ENCODE data around the gene LRRFIP2. TPM values are rescaled to one million over a fixed set of nuclear protein-coding genes. Genes with fewer than 3 reads are reported as not detected.

Gene LRRFIP2
- total and polyA plus RNA-seq, 5 donors = 88.9 to 168 (median 161) TPM

DNA sequence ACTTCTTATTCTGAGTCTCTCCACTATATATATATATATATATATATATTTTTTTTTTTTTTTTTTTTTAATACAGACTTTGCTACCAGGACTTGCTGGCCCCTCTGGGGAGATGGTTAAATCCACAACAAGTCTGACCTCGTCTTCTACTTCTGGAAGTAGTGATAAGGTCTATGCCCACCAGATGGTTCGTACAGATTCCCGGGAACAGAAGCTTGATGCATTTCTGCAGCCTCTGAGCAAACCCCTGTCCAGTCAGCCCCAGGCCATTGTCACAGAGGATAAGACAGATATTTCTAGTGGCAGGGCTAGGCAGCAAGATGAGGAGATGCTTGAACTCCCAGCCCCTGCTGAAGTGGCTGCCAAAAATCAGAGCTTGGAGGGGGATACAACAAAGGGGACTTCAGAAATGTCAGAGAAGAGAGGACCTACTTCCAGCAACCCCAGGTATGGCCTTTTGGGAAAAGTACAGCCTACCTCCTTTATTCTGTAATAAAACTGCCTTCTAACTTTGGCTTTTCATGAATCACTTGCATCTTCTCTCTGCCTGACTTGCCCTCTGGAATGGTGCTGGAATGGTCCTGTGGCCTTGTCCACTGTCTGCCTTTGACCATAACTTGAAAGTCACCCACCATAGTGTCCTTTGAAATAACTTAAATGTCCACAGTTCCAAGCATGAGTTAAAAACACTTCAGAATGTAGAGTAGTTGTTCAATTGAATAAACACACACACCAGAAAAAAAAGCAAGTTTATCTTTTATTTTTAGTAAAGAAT, 148.6 kb downstream of the LRRFIP2 start:
- no peak for ATAC-seq
- Histone ChIP-seq H3K4me3 (ENCODE audit: low read length) (no peak overlapping the region), H3K4me1 (ENCODE audit: control insufficient read depth, insufficient read depth, low read length) (no peaks in the 10 kb centered on the region), H3K27ac (ENCODE audit: low read length) (peak overlapping the region; percentile 30), H3K27me3 (ENCODE audit: control insufficient read depth, insufficient read depth) (no peaks in the 10 kb centered on the region), H3K9me3 (ENCODE audit: control insufficient read depth, low read length) (no peaks in the 10 kb centered on the region)
- intact Hi-C loops (cut with DNase I) = loop anchor here in 3 of 4 donors (10.0 kb wide), 1 partner anchor 189 kb away; no protein-coding TSS in a partner anchor
- WGBS = 75% methylated on average over 3 of the region's 3 CpGs
- DNase-seq = no peak

DNA sequence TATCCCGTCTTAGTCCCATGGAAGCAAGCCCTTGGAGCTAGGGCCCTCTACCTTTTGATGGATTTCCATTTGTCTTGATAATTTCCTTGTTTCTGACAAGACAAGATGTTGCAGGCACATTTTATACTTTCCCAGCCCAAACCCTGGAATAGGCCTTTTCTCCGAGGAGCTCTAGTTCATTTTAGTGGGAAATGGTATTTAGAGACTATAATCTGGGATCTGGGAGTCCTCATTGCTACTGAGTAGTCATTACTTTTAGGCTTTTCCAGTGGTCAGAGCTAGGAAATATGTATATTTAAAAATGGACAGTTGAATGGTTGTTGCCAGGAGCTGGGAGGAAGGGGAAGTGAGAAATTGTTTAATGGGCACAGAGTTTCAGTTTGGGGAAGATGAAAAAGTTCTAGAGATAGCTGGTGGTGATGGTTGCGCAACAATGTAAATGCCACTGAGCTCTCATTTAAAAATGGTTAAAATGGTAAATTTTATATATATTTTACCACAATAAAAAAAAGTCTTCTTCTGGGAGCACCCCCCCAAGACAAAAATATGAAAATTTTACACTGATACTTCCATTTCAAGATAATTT, 149.5 kb downstream of the LRRFIP2 start:
- no peaks in the 10 kb centered on the region for H3K4me1 ChIP-seq (ENCODE audit: control insufficient read depth, insufficient read depth, low read length)
- H3K27me3 ChIP-seq (ENCODE audit: control insufficient read depth, insufficient read depth) = no peaks in the 10 kb centered on the region
- no peaks in the 10 kb centered on the region for H3K9me3 ChIP-seq (ENCODE audit: control insufficient read depth, low read length)
- no peak overlapping the region for H3K27ac ChIP-seq (ENCODE audit: low read length)
- DNase-seq (no peak), ATAC-seq (no peak)
- H3K4me3 ChIP-seq (ENCODE audit: low read length) = no peak overlapping the region
- 97% methylated on average over 3 of the region's 3 CpGs for WGBS
- intact Hi-C loops (cut with DNase I) = loop anchor here (5.0 to 10.0 kb wide), 2 partner anchors 187 to 190 kb away; no protein-coding TSS in a partner anchor

DNA sequence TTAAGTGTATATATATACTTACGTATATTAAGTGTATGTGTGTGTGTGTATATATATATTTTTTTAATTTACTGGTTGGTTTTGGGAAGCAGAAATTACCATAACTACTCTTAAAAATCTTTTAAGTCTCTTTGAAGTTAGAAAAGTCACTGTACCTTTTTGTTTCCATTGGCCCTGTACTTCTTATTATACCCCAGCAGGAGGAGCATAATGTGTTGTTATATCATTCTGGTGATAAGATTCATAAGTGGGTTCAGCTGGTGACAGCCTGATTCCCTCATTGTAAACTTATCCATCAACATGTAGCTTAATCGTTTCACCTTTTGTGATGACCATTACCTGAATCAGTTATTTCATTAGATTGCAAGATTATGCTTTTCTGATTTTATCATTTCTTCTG, 150.3 kb downstream of the LRRFIP2 start:
- 80% methylated on average over 2 of the region's 2 CpGs for WGBS
- intact Hi-C loops (cut with DNase I) = loop anchor here (5.0 to 10.0 kb wide), 2 partner anchors 188 to 191 kb away; no protein-coding TSS in a partner anchor

DNA sequence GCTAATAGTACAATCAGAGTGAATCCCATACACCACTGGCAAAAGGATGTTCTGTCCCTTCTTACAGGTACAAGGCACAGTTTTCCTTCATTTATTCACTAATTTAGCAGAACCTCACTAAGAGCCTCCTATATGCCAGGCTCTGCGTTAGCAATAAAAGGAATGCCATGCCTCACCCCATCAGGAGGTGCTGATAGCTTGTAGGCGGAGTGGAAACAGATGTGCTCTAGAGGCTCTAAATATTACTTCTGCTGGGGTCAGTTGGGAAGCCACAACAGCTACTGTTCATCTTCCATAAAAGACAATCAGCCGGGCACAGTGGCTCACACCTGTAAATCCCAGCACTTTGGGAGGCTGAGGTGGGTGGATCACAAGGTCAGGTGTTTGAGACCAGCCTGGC, 156.7 kb downstream of the LRRFIP2 start:
- Histone ChIP-seq H3K4me3 (ENCODE audit: low read length) (no peak overlapping the region), H3K4me1 (ENCODE audit: control insufficient read depth, insufficient read depth, low read length) (peaks cover 2% of the 10 kb centered on the region), H3K27ac (ENCODE audit: low read length) (peak overlapping the region; percentile 41), H3K9me3 (ENCODE audit: control insufficient read depth, low read length) (no peaks in the 10 kb centered on the region), H3K27me3 (ENCODE audit: control insufficient read depth, insufficient read depth) (no peaks in the 10 kb centered on the region)
- WGBS = 71% methylated on average over 3 of the region's 3 CpGs
- ATAC-seq = no peak
- no peak for DNase-seq
- intact Hi-C loops (cut with DNase I) = no loop called here

More for the DNA sequence above, 150.3 kb downstream of the LRRFIP2 start:
- Histone ChIP-seq H3K27ac (ENCODE audit: low read length) (no peak overlapping the region), H3K9me3 (ENCODE audit: control insufficient read depth, low read length) (no peaks in the 10 kb centered on the region), H3K4me3 (ENCODE audit: low read length) (no peak overlapping the region), H3K27me3 (ENCODE audit: control insufficient read depth, insufficient read depth) (no peaks in the 10 kb centered on the region), H3K4me1 (ENCODE audit: control insufficient read depth, insufficient read depth, low read length) (no peaks in the 10 kb centered on the region)
- no peak for DNase-seq
- ATAC-seq = no peak

DNA sequence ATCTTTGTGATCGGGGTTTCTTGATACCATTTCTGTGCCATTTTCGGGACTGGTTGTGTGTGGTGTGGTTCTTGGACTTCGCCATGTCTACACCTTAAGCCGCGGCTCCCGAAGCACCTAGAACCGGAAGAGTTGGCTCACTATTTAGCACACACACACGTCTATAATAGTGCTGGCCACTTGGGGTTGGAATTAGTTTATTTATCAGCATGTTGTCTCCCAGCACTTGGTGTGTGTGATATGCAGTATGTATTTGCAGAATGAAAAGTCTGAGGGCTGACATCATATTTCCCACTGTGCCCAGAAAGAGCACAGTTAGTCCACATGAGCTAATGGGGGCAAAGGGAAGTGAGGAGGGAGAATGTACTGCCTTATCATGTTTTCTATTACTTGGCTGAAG, 157.5 kb downstream of the LRRFIP2 start:
- DNase-seq = no peak
- Histone ChIP-seq H3K4me3 (ENCODE audit: low read length) (no peak overlapping the region), H3K4me1 (ENCODE audit: control insufficient read depth, insufficient read depth, low read length) (peaks cover 2% of the 10 kb centered on the region), H3K27ac (ENCODE audit: low read length) (peak overlapping the region; percentile 41), H3K9me3 (ENCODE audit: control insufficient read depth, low read length) (no peaks in the 10 kb centered on the region), H3K27me3 (ENCODE audit: control insufficient read depth, insufficient read depth) (no peaks in the 10 kb centered on the region)
- intact Hi-C loops (cut with DNase I) = no loop called here
- 69% methylated on average over 8 of the region's 8 CpGs for WGBS
- ATAC-seq = peak; percentile 47 to 72

DNA sequence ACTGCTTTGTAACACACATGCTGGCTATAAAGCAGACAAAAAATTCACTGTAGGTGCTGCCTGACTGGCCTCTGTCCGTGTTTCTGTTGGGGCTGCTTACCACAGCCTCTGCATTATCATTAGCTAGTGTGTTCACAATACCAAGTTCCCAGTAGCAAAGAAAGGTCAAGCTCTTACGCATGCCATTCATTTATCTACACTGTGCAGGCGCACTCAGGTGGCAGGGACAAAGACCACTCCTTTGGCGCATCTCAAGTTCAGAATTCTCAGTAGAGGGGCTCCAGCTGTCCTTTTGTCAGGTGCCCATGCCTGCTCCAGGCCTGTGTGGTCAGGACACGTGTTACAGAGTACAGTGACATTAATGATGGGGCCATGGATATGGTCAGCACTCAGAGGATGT, 158.7 kb downstream of the LRRFIP2 start:
- Histone ChIP-seq H3K27me3 (ENCODE audit: control insufficient read depth, insufficient read depth) (no peaks in the 10 kb centered on the region), H3K9me3 (ENCODE audit: control insufficient read depth, low read length) (no peaks in the 10 kb centered on the region), H3K27ac (ENCODE audit: low read length) (peak overlapping the region; percentile 70), H3K4me1 (ENCODE audit: control insufficient read depth, insufficient read depth, low read length) (peaks cover 2% of the 10 kb centered on the region), H3K4me3 (ENCODE audit: low read length) (no peak overlapping the region)
- DNase-seq = no peak
- 67% methylated on average over 5 of the region's 5 CpGs for WGBS
- peak; percentile 71 to 75 for ATAC-seq
- intact Hi-C loops (cut with DNase I) = no loop called here

DNA sequence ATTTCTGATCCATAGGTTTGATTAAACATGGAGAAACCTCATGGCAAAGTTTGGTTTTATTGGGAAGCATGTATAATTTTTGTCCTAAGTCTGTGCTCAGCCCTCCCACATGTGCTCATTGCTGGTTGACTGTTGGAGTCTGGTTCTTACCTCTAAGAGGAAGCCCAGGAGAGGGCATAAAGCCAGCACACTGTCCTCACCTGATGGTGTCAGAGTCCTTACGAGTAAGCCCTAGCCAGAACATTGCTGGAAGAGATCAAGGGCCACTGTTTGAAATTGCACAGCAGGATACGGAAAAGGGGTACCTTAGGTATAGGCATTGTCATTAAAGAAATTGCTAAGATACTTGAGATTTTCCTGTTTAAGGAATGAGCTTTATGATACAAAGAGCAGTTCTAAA, 159.8 kb downstream of the LRRFIP2 start:
- intact Hi-C loops (cut with DNase I) = no loop called here
- Histone ChIP-seq H3K4me1 (ENCODE audit: control insufficient read depth, insufficient read depth, low read length) (peaks cover 2% of the 10 kb centered on the region), H3K9me3 (ENCODE audit: control insufficient read depth, low read length) (no peaks in the 10 kb centered on the region), H3K27me3 (ENCODE audit: control insufficient read depth, insufficient read depth) (no peaks in the 10 kb centered on the region), H3K27ac (ENCODE audit: low read length) (no peak overlapping the region), H3K4me3 (ENCODE audit: low read length) (no peak overlapping the region)
- WGBS = 64% methylated on average over 2 of the region's 2 CpGs
- DNase-seq (peak; percentile 51 to 84 (median 82)), ATAC-seq (peak; percentile 85 to 87)

Other genes with a start within 250 kb of the LRRFIP2 start
- gene TRANK1, start 229.5 kb downstream of the LRRFIP2 start, total RNA-seq = 10 to 100 TPM in 3 of 4 donors, 1 to 10 TPM in 1; 7.9 to 13.2 (median 12.0) TPM
- gene TRANK1, start 229.5 kb downstream of the LRRFIP2 start, polyA plus RNA-seq = 4.6 TPM
- gene EPM2AIP1, start 181.5 kb downstream of the LRRFIP2 start, total RNA-seq = 10 to 100 TPM; 19.7 to 23.0 (median 21.8) TPM
- 11.0 TPM for gene EPM2AIP1, start 181.5 kb downstream of the LRRFIP2 start, polyA plus RNA-seq
- gene MLH1, start 181.1 kb downstream of the LRRFIP2 start, total RNA-seq = 10 to 100 TPM; 33.0 to 38.9 (median 37.1) TPM
- gene MLH1, start 181.1 kb downstream of the LRRFIP2 start, polyA plus RNA-seq = 27.8 TPM
- gene GOLGA4, start 68.7 kb upstream of the LRRFIP2 start, total RNA-seq = 100 to 1,000 TPM; 147 to 167 (median 160) TPM
- 59.1 TPM for gene GOLGA4, start 68.7 kb upstream of the LRRFIP2 start, polyA plus RNA-seq

All from right cardiac atrium (tissue), 5 donors.